ELF-1 (cell line): Measurements from ENCODE around the gene MFAP3.
"Not testable (repeated sequence)": the region's sequence is repeated elsewhere in the genome, so short reads cannot be mapped to it uniquely, and the experiment has no call there.

ENCODE experiments used
- DNase-seq: peaks from one replicate; pipeline ENCODE4 v3.0.0-alpha.2; 2016; ENCODE audit warnings: low read depth, low spot score

Gene MFAP3

DNA sequence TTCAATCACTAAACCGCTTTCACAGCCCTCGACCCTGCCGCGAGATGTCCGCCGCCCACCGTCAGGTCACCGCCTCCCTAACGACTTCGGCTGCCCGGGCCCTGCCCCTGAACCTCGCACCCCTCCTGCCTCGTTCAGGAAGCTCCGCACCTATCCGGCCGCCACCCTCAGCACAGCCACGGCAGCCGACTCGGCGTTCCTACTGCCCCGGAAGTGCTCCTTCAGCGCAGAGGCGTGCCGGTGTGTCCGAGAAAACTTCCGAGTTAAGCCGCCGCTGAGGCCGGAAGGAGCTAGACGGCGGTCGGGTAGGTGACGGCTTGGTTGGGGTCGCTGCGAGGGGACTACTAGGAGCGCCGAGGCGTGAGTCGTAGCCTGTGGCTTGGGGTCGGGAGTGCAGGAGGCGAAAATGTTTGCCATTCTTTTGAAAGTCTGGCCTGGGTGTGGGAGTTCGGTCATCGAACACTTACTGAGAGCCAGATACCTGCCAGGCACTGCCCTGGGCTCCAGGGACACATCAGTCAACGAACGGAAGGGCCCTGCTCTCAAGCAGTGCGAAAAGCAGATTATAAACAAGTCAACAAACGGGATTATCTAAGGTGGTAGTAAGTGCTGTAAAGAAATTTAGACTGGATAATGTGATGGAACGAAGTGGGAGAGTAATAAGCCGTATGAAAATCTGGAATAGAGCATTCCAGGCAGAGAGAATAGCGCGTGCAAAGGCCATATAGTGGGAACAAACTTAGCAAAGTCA is at the start of gene MFAP3, which contains the start of gene FAM114A2:
TSS of gene MFAP3 (plus strand) at position 261 of the 751 bp plus-strand sequence. CDS start 10,756 bp downstream, outside the sequence.
TSS of gene FAM114A2 (minus strand) at position 204 of the 751 bp plus-strand sequence. CDS start 3,957 bp downstream, outside the sequence.
- DNase-seq, result peak; percentile 94

DNA sequence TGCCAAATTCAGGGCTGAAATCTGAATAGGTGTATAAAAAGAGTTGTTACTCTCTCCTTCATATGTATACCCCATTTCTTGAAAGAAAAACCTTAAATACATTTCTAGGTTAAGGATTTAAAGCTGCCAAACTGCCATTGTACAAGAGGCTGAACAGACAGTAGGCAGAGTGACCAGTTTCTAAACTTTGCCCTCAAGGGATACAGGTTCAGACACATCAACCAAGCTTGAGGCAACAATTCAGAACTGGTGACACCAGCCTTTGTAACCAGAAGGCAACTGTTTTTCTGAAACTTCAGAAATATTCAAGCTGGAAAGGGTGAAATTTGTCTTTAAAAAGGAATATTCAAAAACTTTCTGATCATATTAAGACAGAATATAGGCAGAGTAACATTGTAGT is 47.6 kb upstream of the MFAP3 start:
- no peak for DNase-seq

DNA sequence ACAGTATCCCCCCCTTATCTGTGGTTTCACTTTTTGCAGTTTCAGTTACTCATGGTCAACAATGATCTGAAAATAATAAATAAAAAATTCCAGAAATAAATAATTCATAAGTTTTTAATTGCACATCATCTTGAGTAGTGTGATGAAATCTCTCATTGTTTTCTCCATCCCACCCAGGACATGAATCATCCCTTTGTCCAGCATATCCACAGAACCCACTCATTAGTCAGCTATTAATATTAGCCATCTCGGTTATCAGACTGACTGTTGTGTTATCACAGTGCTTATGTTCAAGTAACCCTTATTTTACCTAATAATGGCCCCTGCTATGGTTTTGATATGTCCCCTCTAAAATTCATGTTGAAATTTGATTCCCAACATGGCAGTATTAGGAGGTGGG is 40.8 kb upstream of the MFAP3 start:
- no peak for DNase-seq

DNA sequence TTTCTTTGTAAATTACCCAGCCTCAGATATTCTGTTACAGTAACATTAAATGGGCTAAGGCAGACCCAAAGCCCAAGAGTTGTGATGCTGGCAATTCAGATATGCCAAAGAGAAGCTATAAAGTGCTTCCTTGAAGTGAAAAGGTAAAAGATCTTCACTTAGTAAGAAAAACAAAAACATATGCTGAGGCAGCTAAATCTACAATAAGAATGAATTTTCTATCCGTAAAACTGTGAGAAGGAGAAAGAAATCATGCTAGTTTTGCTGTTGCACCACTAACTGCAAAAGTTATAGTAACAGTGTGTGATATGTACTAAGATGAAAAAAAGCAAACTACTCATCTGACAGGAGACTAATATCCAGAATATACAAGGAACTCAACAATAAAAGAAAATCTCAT is 40.0 kb upstream of the MFAP3 start:
- DNase-seq, result no peak

DNA sequence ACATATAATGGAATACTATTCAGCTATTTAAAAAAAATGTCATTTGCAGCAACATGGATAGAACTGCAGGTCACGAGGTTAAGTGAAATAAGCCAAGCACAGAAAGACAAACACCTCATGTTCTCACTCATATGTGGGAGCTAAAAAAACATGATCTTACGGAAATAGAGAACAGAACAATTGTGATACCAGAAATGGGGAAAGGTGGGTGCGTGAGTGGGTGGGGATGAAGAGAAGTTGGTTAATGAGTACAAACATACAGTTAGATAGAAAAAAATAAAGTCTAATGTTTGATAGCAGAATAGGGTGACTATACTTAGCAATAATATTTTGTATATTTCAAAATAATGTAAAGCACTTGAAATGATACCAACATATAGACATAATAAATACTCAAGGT is 38.8 kb upstream of the MFAP3 start:
- DNase-seq, result no peak

DNA sequence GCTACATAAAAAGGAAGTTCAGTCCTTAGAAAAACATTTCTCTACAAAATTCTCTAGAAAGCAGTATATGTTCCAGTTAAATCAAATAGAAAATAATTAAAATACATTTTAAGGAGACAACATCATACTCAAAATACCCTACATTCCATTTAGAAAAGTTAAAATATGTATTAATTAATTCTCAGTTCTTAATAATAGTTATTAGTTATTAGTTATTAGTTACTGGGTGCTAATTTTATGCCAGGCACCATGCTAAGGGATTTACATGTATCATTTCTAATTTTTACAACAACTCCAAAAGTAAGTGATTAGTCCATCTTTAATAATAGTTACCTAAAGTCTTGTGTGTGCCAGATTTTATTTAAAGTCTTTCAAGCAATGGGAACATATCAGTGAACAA is 38.1 kb upstream of the MFAP3 start:
- no peak for DNase-seq

DNA sequence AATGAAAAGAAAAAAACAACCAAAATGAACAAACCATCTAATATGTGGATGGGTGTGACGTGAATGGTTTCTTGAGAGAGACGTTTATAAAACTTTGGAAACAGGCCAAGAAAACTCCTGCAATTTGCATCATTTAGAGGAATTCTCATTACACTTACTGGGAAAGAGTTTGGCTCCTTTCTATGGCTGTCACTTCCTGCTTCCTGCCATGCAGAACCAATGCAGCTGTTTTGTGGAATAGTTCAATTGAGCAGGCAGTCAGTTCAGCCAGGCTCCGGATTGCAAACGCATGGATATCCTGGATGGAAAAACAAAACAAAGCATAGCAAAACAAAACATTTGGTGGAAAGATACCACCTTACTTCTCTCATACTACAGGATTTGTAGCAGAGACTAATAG is 36.7 kb upstream of the MFAP3 start:
- DNase-seq, result no peak

DNA sequence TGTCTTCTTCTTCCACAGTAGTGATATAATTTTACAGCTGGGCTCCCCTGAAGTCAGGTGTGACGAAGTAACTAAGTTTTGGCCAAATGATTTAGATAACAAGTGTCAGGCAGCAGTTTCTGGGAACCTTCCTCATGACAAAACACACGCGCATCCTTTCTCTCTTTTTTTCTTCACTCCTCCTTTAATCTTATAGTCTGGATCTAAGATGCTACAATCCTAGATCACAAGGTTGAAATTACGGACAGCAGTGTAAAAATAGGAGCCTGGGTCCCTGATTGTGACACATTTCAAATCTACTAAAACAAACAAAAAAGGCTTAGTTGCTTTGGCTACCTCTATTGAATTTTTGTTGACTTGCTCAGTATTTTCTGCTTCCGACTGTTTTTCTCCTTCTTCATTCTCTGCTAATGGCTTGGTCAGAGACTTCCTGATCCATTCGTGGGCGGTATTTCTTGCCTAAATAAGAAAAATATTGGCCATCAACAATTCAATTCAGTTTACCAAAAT is 36.2 kb upstream of the MFAP3 start:
- DNase-seq, result no peak

DNA sequence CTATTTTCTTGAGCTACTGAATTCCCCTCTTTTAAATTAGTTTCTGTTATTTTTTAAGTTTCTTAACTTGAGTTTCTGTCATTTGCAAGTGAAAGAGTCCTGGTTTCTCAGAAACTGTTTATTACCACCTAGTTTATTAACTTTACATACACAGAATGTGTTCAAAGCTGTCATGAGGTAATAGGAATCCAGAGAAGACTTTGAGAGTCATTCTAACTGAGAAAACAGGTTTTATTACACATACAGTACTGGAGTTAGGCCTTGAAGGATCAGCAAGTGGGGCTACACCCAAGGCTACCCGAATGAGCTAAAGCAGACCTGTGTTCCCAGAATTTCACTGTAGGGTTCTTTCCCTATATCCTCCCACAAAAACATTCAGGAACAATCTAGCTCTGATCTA is 33.1 kb upstream of the MFAP3 start:
- DNase-seq, result no peak

DNA sequence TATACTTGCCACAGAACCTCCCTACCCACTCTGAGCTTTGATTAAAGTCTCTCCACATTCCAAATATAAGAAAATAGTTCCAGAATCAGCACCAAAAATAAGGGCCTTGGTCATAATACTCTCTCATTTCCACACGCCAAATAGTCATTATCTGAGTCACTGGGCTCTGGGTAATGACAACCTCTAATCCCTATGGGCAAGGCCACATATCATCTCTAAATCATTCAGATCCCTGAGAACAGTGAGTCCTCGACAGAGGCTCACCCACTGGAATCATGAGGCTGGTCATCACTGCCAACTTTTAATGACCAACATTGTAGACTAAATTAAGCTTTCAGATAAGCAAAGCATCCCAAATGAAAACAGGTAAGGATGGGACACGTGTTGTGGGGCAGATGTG is 28.1 kb upstream of the MFAP3 start:
- no peak for DNase-seq

DNA sequence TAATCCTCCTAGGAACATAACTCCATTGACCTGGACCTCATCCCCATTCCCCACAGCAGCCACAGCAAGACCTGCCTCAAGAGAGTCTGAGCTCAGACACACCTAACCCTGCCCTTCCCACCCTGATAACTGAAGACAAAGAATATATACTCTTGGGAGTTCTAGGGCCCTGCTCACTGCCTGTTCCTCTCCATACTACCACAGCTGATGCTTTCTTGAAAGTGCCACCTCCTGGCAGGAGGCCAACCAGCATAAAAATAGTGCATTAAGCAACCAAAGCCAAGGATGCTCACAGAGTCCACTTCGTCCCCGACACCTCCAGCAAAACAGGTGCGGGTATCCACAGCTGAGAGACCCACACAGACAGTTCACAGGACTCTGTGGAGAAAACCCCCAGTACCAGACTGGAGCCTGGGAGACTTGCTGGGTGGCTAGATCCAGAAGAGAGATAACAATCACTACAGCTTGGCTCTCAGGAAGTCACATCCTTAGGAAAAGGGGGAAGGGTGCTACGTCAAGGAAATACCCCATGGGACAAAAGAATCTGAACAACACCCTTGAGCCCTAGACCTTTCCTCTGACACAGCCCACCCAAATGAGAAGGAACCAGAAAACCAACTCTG is 23.6 kb upstream of the MFAP3 start:
- no peak for DNase-seq

DNA sequence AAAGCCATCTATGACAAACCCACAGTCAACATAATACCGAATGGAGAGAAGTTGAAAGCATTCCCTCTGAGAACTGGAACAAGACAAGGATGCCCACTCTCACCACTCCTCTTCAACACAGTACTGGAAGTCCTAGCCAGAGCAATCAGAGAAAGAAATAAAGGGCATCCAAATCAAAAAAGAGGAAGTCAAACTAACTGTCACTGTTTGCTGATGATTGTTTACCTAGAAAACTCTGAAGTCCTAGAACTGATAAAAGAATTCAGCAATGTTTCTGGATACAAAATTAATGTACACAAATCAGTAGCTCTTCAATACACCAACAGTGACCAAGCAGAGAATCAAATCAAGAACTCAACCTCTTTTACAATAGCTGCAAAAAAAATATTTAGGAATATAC is 19.8 kb upstream of the MFAP3 start:
- DNase-seq, result not testable (repeated sequence)

DNA sequence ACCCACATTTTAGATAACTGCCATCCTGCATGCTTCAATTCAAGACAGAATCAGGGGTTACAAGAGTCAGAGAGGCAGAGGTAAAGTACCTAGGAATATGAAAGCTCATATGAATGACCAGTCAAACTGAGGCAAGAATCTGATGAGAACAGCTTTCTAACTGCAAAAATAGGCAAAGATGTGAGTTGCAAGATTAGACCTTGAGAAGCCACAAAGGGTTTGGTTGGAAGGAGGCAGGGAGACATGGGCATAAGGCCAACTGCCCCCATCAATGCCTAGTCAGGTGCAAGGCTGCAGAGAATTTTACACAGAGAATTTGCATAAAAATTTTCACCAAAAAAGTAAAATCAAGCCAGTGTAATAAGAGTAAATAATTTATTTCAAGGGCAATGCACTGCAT is 12.8 kb upstream of the MFAP3 start:
- no peak for DNase-seq

DNA sequence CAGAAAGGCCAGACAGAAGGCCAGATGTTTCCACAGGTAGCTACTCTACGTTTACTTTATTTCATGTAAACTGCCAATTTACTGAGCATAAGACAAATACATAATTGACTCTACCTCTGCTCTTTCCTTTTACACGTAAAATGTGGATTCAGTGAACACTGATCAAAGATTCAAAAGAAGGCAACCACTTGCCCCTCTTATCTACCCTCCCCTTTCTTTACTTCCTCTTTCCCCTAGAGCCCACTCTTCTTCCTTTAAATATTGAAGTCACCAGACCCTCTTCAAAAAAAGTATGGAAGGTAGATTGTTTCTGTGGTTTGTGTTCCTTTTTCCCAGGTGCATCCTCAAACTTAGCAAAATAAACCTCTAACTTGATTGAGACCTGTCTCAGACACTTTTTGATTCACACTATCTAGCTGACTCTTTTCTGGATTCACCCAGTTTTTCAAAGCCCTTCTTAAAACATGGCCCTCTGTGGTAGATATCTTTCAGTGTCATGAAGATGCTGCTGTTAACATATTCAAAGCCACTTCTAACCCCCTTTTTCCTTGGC is 6.8 kb upstream of the MFAP3 start:
- no peak for DNase-seq

DNA sequence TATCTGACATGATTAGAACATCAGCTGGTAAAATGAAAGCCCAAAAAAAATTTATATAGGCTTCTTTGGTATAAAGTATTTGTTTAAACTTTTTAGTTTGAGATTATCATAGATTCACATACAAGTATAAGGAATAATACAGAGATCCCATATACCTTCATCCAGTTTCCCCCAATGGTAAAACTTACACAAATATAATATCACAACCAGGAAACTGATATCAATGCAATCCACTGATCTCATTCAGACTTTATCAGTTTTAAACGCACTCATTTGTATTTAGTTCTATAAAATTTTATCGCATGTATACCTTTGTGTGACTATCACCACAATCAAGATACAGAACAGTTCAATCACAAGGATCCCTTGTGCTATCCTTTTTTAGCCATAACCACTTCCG is 3.8 kb upstream of the MFAP3 start:
- no peak for DNase-seq

DNA sequence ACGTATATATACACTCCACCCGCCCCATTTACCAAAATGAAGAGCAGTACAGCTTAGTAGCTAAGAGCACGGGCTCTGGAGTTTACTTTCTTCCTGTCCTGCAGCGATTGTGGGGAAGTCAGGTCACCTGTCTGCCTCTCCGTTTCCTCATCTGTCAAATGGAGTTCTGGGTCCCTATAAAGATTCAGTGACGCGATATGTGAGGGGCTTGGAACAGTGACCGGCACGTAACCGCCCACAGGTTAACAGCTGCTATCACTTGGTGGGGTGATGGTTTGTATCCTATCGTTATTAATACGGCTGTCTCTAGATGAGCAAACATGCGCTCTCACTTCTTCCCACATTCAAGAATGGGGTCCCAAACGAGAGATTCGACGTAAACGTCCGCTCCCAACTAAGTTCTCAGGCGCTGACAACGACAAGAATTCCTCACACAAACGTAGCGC is 483 bp upstream of the MFAP3 start:
- DNase-seq, result no peak

DNA sequence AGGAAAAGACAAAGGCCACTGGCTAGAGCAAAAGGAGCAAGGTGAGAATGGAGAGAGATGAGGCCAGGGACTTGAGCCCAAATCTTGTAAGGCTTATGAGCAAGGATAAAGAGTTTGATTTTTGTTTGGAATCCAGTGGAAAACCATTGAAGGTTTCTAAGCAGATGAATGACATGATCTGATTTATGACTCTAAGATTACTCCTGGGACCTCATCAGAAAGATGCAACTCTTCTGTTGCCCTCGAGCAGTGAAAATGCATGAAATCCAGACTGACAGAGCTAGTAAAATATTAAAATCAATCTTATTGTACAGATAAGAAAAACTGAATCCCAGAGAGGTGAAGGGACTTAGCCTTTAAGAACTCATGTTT is 677 bp downstream of the MFAP3 start:
- no peak for DNase-seq

DNA sequence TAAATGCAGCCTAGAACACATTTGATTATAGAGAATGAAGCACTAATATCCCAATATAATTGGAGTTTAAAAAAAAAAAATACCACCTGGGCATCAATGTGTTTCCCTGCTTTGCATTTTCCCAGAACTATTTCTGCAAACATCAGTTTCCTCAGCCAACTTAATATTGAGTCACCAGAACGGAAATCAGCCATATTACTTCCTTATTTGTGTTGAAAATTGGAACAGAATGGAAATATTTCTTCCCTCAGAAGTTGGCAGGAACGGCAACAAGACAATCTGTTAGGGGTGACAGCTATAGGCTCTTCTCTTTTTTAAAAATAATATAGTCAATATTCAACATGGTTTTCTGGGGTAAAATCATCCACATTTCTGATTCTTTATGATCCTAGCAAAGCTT is 4.0 kb downstream of the MFAP3 start:
- no peak for DNase-seq

DNA sequence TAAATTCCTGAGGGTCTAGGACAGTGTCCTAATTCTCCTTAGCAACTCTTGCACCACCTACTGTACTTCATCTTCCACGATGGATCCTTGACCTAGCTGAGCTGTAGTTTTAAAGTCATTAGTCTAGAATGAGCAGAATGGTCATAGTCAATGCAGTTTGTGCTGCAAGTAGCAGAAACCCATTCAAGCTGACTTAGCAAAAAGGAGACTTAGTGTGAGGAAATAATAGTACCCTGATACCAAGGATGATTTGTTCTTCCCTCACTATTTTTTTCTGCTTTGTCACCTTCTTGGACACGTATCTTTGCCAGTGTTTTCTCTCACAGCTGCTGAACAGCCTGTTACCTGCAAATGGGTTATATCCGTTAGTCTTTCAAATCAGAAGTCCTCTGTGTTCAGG is 5.3 kb downstream of the MFAP3 start:
- no peak for DNase-seq

DNA sequence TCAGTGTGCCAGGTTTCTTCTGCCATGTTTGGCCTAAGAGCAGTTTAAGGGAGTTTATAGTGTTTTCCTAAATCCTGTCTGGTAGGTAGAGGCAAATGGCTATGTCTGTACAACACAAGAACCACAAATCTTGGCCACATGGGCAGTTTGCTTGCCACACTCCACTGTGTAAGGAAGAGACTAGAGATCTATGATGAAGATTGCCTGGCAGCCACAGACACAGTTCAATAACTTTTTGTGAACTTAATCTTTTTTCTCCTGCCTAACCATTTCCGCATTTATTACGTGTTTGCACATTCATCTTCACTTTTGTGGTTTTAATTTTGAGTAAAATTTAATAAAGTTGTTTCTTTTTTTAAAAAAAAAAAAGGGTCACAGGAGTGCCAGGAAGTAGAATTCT is 5.8 kb downstream of the MFAP3 start:
- no peak for DNase-seq

DNA sequence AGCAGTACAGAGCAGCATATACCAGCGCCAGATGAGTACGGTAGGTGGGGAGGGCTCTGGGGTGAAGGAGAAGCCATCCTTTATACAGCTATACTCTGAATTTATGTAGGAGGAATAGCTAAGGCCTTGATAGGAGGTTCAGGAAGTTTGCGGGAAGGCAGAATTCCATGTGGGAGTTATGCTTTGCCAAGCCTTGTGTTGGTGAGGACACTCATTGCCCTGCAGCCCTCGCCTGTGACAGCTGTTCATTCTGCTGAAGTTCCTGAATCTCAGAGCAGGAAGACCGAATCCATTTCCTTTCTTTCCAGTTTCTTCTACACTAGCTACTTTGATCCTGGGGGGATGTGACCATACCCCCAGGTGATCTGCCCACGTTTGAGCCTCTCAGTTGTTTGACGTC is 7.7 kb downstream of the MFAP3 start:
- no peak for DNase-seq

DNA sequence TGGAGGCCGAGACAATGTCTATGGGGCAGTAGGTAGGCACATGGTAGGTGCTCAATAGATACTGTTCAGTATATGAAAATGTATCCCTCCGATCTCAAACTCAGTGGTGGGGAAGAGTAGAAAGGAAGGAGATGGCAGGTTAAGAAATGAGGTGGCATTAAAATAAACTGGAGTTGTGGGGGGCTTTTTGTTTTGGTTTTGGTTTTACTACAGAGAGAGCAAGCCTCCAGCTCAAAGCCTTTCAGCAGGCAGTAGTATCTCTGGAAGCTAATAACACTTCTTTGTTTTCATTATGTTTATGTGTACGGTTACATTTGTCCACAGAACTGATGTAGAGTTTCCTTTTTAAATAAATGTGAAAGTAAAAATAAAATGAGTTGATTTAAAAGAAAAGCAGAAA is 8.6 kb downstream of the MFAP3 start:
- DNase-seq, result no peak

DNA sequence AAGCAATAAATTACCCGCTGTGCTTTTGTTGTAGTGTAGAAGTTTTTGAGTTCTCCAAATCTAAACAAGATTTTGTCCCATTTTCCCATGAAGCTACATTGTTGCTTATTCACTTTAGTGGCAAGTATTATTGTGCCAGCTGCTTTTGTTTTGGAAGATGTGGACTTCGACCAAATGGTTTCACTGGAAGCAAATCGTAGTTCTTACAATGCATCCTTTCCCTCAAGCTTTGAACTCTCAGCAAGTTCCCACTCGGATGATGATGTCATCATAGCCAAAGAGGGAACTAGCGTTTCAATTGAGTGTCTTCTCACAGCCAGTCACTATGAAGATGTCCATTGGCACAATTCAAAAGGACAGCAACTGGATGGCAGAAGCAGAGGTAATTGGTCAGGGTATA is 10.9 kb downstream of the MFAP3 start:
- DNase-seq, result no peak
